Choroid plexus epithelial cell (primary cell): ENCODE data around the gene GJD4.

ENCODE experiments used
- DNase-seq: peaks from one replicate; pipeline ENCODE4 v3.0.0-alpha.2; 2010; ENCODE audit warnings: low read depth
- H3K4me3 ChIP-seq: 2 replicates; pipeline ENCODE4 v1.5.1; 2011; ENCODE audit warnings: low read depth, mild to moderate bottlenecking, control low read depth, low read length, moderate library complexity
- TF ChIP-seq, protein P1 (sequence below): conservative IDR thresholded peaks from 2 replicates; pipeline ENCODE4 v1.5.1; 2011; ENCODE audit warnings: low read depth, mild to moderate bottlenecking, control low read depth, inconsistent platforms, low read length, moderate library complexity

Gene GJD4

GRCh38 chr10:35564341-35564968 is 40.7 kb upstream of the GJD4 start:
- no peak overlapping the region for H3K4me3 ChIP-seq
- TF ChIP-seq, protein P1, sequence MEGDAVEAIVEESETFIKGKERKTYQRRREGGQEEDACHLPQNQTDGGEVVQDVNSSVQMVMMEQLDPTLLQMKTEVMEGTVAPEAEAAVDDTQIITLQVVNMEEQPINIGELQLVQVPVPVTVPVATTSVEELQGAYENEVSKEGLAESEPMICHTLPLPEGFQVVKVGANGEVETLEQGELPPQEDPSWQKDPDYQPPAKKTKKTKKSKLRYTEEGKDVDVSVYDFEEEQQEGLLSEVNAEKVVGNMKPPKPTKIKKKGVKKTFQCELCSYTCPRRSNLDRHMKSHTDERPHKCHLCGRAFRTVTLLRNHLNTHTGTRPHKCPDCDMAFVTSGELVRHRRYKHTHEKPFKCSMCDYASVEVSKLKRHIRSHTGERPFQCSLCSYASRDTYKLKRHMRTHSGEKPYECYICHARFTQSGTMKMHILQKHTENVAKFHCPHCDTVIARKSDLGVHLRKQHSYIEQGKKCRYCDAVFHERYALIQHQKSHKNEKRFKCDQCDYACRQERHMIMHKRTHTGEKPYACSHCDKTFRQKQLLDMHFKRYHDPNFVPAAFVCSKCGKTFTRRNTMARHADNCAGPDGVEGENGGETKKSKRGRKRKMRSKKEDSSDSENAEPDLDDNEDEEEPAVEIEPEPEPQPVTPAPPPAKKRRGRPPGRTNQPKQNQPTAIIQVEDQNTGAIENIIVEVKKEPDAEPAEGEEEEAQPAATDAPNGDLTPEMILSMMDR = no peak
- DNase-seq = peak; percentile 88

DNA sequence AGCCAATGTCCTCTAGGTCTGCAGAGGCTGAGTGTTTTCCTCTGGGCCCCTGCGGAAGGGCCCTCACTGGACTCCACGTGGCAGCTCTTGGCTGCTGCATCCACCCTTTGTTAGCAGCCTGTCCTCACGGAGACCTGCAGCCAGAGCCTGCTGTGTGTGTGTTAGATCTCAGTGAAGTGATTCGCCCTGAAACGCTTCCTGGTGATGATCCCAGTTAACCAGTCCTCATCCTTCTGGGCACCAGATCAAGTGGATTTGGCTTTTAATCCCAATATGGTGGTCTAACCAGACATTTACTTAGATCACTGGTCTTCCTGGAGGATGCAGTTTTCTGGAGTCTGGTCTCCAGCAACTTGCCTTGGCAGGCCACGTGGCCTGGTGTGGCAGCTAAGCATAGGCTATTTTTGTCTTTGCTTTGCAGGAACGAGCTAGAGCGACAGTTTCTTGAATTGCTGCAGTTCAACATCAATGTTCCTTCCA is 39.5 kb upstream of the GJD4 start:
- peak; percentile 44 for DNase-seq
- TF ChIP-seq, protein P1 = no peak
- no peak overlapping the region for H3K4me3 ChIP-seq

DNA sequence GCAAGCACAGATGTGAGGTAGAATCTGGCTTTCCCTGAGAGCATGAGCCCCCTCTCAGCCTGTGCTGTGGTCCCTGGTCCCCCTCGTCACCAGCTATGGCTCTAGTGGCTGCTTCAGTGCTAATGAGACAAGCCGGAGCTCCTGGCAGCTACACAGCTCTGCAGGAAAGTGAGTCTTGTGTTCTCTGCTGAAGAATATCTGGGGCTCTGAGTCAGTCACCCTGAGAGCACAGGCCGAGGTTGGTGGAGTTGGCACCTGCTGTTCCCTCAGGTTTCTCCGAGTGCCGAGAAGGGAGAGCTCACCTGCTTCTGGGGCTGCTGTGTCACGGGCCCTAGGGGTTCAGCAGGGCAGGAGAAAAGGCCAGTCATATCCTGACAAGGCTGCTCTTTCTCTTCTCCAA is 37.2 kb upstream of the GJD4 start:
- DNase-seq = peak; percentile 23
- no peak overlapping the region for H3K4me3 ChIP-seq
- TF ChIP-seq, protein P1 = no peak

- H3K4me3 ChIP-seq = no peak overlapping the region
- TF ChIP-seq, protein P1 = no peak
- no peak for DNase-seq
These were observed 36.6 kb upstream of the GJD4 start for GRCh38 chr10:35568483-35569015.

DNA sequence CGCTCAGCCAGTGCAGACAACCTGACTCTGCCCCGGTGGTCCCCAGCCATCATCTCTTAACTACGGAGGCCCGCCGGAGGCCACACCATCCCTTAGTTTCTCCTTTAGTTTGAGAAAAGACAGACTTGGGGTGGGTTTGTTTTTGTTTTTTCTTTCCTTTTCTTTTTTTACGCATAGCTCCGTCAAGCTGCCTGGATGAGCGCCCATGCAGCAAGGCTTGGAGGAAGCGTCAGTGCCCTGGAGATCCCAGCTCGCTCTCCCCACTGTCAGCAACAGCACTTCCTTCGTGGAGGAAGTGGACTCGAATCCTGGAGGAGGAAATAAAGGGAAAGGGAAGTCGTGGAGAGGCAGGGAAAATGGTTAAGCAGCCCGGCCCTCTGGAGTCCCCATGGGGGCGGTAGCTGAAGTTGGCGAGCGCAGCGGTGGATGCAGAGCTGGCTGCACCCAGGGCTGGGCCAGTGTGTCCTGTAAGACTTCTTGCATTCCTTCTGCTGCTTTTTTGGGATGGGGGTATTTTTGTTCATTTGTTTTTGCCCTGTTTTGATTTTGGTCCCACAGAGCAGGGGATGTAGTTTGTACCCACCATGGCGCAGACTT is 35.9 kb upstream of the GJD4 start:
- TF ChIP-seq, protein P1 = no peak
- no peak overlapping the region for H3K4me3 ChIP-seq
- no peak for DNase-seq

GRCh38 chr10:35569836-35570235 is 35.3 kb upstream of the GJD4 start:
- TF ChIP-seq, protein P1 = no peak
- no peak for DNase-seq
- no peak overlapping the region for H3K4me3 ChIP-seq
